ENCODE results near the gene RTN4.

Gene RTN4

DNA sequence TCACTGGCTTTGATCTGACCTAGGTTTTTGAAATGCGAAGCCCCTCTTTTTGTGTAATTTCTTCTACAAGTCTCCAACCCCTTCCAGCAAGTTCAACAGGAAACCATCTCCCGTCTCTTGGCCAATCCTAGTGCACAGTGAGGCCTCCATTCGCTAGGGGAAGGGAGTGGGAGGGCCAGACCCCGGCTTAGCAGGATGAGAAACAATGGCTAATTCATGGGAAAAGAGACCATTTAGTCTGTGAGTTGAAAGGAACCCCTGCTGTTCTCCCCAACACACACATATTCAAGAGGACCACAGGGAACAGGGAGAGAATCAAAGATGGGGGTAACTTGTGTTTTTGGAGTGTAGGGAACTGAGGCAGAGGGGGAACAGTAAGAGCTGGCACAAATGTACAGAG is 83.0 kb downstream of the RTN4 start:
- H3K4me3 ChIP-seq (ENCODE audit: low read length) = no peak overlapping the region
- no peak for TF ChIP-seq ZNF274 (IDR thresholded peaks at IDR 0.05; ENCODE audit: low read depth, low read length)

DNA sequence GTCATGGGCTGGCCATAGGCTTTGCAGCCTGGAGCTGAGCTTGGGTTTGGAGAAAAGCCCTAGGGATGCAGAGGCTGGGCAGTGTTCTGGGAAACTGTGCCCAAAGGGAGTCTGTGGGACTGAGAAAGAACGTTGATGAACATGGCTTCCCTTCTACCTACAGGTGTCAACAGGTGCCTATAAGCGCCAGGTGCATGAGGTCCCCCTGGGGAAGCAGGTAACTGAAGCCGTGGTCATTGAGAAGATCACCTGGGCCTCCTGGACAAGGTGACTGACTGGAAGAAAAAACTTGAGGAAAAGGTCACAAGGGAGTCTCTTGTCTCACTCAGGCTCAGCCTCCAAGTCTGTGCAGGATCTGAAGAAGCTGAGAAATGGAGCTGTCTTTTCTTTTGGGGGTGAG is 83.4 kb downstream of the RTN4 start:
- H3K4me3 ChIP-seq (ENCODE audit: low read length) = no peak overlapping the region
- TF ChIP-seq ZNF274 (IDR thresholded peaks at IDR 0.05; ENCODE audit: low read depth, low read length) = no peak

DNA sequence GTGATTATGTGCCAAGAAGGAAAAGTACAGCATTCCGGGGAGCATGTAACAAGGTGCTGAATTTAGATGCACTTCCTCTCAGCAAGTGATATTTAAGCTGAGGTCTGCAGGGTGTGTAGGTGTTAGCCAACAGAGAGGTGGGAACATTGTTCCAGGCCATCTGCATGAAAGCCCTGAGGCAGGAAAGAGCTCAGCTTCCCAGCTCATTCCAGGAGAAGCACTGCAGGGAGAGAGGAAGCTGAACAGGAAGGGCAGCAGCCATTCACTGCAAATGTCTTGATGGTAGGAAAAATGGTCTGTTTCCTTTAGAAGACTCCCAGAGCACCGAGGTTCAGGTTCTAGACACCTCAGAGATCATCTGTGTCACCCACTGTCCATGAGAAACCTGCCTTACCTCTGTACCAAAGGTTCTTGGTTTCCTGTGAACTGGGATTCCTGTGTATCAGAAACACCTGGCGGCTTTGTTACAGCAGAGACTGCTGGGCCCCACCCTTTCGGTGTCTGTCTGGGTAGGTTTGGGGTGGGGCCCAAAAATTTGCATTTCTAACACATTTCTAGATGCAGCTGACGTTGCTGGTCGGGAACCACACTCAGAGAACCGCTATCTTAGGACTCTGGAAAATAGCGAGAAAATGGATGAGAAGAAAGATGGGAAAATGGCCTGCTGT is 84.0 kb downstream of the RTN4 start:
- no peak overlapping the region for H3K4me3 ChIP-seq (ENCODE audit: low read length)
- TF ChIP-seq ZNF274 (IDR thresholded peaks at IDR 0.05; ENCODE audit: low read depth, low read length) = no peak

DNA sequence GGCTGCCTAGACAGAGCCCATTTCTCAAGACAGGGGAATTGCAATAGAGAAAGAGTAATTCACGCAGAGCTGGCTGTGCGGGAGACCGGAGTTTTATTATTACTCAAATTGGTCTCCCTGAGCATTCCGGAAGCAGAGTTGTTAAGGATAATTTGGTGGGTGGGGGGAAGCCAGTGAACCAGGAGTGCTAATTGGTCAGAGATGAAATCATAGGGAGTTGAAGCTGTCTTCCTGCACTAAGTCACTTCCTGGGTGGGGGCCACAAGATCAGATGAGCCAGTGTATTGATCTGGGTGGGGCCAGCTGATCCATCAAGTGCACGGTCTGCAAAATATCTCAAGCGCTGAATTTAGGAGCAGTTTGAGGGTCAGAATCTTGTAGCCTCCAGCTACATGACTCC is 84.8 kb downstream of the RTN4 start:
- no peak overlapping the region for H3K4me3 ChIP-seq (ENCODE audit: low read length)
- no peak for TF ChIP-seq ZNF274 (IDR thresholded peaks at IDR 0.05; ENCODE audit: low read depth, low read length)

DNA sequence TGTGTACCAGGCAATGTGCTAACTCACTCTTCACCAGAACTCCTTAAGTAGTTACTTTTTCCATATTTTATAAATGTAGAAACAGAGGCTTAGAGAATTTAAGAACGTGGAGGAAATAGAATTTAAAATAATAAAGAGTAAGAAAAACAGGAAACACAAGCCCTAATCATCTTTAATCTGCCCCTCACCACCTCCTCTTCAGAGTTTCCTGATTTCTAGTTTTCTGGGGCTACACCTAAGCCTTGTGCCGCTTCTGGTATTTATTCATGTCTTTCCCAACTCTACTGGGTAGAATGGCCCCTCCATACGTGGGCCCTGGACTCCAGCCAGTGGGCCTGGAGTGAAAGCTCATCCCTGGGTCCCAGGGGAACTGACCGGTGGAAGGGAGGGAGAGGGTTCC is 85.4 kb downstream of the RTN4 start:
- TF ChIP-seq ZNF274 (IDR thresholded peaks at IDR 0.05; ENCODE audit: low read depth, low read length) = no peak
- no peak overlapping the region for H3K4me3 ChIP-seq (ENCODE audit: low read length)

DNA sequence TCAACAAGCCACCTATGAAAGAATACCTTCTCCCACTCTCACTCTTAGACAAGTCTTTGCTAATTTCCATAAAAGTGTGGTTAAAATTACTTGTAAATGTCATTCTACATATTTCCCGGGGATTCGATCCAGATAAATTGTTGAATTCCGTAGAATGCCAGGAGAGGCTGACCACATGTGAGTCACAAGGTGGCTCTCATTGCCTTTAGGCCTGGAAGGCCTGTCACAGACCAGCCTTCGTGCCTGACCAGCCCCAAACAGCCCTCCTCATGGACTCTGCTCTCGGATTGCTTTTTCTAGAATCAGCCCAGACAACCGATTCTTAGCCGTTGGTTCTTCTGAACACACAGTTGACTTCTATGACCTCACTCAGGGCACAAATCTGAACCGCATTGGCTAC is 86.0 kb downstream of the RTN4 start:
- H3K4me3 ChIP-seq (ENCODE audit: low read length) = no peak overlapping the region
- no peak for TF ChIP-seq ZNF274 (IDR thresholded peaks at IDR 0.05; ENCODE audit: low read depth, low read length)

DNA sequence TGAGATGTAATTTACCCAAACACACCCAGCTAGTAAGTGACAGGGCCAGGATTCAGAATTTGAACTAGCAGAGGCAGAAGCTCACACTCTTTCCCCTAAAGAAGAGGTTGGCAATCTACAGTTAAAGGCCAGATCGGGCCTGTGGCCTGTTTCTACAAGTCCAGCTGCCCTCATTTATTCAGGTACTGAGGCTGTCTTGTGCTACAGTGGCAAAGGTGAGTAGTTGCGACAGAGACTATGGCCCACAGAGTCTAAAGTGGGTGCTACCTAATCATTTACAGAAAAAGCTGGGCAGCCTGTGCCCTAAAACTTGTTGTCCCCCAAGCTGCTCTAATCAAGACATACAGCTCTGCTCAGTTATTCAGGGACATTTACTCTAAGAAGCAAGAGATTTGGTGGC is 86.8 kb downstream of the RTN4 start:
- no peak for TF ChIP-seq ZNF274 (IDR thresholded peaks at IDR 0.05; ENCODE audit: low read depth, low read length)
- no peak overlapping the region for H3K4me3 ChIP-seq (ENCODE audit: low read length)

DNA sequence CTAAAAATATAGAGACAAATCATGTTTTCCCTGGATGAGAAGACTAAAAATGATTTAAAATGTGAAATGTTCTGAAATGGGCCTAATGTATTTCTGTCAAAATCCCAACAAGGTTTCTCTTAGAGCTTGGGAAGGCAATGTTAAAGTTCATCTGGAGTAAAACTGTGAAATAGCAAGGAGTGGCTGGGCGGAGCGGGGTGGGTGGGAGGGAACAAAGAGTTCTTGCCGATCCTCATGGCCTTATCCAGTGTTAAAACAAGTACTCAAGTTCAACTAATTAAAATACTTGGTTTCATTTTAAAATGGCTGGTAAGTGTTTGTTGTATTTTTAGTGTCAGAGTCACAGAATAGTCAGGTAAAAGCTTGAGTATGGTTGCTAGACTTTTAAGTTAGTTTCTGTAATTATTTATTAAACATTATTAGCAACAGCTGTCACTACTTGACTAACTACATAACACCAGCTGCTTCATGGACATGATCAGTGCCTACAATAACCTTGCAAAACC is 87.3 kb downstream of the RTN4 start:
- TF ChIP-seq ZNF274 (IDR thresholded peaks at IDR 0.05; ENCODE audit: low read depth, low read length) = no peak
- no peak overlapping the region for H3K4me3 ChIP-seq (ENCODE audit: low read length)

DNA sequence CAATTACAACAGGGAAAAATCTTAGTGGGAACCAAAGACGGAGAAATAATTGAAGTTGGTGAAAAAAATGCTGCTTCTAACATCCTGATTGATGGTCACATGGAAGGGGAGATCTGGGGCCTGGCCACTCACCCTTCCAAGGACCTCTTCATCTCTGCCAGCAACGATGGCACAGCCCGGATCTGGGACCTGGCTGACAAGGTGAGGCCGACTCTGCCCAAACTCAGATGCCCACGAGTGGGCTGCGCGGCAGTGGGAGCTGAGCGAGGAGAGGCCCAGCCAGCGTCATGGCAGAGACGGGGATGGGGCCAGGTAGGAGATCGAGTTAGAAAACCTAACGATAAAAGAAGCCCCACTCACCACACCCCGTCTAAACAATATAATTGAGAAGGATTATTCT is 87.7 kb downstream of the RTN4 start:
- H3K4me3 ChIP-seq (ENCODE audit: low read length) = no peak overlapping the region
- TF ChIP-seq ZNF274 (IDR thresholded peaks at IDR 0.05; ENCODE audit: low read depth, low read length) = no peak

DNA sequence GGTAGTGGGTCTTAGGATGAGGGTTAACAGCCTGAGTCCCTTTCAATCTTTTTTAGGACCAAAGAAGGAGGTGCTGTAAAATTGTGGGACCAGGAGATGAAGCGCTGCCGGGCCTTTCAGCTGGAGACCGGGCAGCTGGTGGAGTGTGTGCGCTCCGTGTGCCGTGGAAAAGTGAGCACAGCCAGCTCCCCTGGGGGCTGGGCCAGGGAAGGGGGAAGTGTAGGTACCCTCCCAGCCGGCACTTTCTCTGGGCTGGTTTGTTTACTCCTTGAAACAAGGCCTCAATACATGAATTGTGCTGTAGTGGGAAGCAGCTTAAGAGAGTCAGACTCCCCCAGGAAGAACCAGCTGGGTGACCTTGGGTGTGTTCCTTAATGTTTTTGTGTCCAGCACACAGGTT is 90.1 kb downstream of the RTN4 start:
- no peak overlapping the region for H3K4me3 ChIP-seq (ENCODE audit: low read length)
- no peak for TF ChIP-seq ZNF274 (IDR thresholded peaks at IDR 0.05; ENCODE audit: low read depth, low read length)

DNA sequence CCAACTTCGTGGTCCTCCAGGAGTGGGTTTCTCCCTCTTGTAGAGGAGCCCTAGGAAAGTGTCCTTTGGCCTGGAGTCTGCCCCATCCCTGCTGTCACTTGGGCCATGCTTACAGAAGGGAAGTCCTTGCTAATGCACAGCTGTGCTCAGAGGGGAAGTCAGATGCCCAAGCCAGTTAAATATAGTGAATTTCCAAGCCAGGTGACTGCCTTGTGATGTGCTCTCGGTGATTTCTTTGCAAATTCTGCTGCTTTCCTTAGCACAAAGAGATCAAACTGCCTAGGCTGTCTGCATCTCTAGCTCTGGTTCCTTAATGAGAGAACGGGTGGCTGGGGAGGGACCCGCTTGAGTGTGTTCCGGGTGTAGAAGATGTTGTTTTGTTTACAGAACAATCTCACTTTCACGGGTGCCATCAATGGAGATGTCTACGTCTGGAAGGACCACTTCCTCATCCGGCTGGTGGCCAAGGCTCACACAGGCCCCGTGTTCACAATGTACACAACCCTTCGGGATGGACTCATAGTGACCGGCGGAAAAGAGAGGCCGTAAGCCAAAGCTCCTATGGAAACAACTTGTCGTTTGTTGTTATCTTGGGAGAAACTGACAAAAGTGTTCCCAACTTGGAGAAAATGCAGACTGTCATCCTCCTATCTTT is 91.4 kb downstream of the RTN4 start:
- no peak for TF ChIP-seq ZNF274 (IDR thresholded peaks at IDR 0.05; ENCODE audit: low read depth, low read length)
- H3K4me3 ChIP-seq (ENCODE audit: low read length) = no peak overlapping the region

DNA sequence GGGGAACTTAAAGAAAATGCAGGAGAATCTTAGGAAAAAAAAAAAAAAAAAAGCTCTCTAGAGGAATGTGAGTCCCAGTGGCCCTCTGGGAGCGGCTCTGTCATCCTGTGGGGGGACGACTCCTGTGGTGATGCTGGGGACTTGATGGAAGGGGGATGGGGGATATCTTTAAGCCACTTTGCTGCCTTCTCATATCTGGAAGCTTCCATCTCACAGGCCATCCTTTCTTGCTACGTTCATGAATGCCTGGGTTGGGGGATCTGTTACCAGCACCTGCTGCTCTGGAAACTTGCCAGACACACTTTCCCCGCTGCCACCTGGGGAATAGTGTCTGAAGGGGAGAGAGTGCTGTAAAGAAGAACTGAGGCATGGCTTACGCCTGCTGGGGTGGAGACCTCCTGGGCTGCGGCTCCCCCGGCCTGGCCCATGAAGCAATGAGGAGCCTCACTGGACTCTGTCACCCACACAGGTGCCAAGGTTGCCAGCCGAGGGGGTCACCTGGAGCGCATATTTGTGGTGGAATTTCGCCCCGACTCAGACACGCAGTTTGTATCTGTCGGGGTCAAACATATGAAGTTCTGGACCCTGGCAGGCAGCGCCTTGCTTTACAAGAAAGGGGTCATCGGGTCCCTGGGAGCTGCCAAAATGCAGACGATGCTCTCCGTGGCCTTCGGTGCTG is 92.8 kb downstream of the RTN4 start:
- no peak for TF ChIP-seq ZNF274 (IDR thresholded peaks at IDR 0.05; ENCODE audit: low read depth, low read length)
- H3K4me3 ChIP-seq (ENCODE audit: low read length) = no peak overlapping the region

DNA sequence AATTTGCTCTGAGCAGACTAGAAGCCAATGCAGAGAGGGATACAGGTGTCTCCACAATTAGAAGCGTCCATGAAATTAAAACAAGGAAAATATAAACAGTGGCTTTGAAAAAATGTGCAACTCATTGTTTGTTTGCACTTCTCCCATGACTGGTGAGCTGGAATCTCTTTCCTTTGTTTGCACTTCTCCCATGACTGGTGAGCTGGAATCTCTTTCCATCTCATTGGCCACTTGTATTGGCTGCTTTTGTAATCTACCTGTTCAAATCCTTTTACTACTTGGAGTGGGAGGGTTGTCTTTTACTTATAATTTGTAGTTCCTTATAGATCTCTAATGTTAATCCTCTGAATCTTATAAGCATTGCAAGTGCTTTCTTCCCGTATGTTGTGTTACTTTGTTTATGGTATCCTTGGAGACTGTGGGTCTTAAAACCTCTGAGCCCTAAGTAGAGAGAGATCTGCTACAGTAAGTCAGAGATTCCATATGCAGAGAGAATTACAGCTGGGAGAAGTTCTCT is 94.1 kb downstream of the RTN4 start:
- no peak for TF ChIP-seq ZNF274 (IDR thresholded peaks at IDR 0.05; ENCODE audit: low read depth, low read length)
- no peak overlapping the region for H3K4me3 ChIP-seq (ENCODE audit: low read length)

DNA sequence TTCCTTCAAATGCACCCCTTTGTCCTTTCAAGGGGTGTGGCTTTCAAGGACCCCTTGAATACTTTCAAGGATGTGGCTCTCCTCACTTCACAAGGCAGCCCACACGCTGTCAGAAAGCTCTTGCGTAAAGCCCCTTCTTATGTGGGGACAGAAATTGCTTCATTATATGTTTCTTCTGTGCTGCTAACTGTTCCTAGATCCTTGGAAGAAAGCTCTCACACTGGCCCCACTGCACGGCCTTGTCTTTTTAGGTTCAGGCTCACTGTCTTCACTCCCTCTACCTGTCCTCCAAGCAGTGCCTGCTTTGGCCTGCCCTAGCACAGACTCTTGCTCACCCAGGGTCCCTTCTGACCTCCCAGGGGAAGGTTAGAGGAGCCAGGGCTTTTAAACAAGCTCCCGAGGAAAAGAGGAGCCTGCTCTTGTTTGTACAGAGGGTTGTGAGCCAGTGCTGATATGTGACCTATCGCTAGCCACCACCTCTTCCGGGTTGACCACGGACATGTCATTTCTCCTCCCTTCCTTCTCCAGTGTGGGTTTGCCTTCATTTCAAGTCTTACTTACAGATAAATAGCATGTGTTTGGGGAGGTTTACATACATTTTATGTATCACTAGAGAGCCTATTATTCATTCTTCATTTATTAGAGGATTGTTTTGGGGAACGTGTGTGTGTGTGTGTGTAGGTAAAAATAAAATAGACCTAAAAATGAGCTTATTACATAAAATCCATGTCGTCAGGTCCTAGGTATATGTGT is 94.7 kb downstream of the RTN4 start:
- TF ChIP-seq ZNF274 (IDR thresholded peaks at IDR 0.05; ENCODE audit: low read depth, low read length) = no peak
- no peak overlapping the region for H3K4me3 ChIP-seq (ENCODE audit: low read length)

Measured in GM08714 (cell line).